Measurements from ENCODE around the gene SBNO2.
A peak's percentile ranks its signal among the peaks of the same experiment; 100 is the strongest.

Gene SBNO2

GRCh38 chr19:1103708-1104310 lies 70.3 kb downstream of the SBNO2 start, which contains the start of gene GPX4:
Gene GPX4, plus strand, starts transcription at chr19:1103994. Its CDS starts 50 bp downstream, at chr19:1104044.
- peak; percentile 94 for DNase-seq

GRCh38 chr19:1103132-1103707 lies 70.8 kb downstream of the SBNO2 start:
- no peak for DNase-seq

- no peak for DNase-seq
Observed at GRCh38 chr19:1102407-1103131, 71.5 kb downstream of the SBNO2 start.

GRCh38 chr19:1101337-1101698 lies 72.8 kb downstream of the SBNO2 start:
- DNase-seq: no peak

- DNase-seq: no peak
Observed at GRCh38 chr19:1098177-1099051, 75.7 kb downstream of the SBNO2 start.

- no peak for DNase-seq
Observed at GRCh38 chr19:1097810-1098176, 76.3 kb downstream of the SBNO2 start.

- DNase-seq: peak; percentile 87
Observed at GRCh38 chr19:1094978-1095701, 78.9 kb downstream of the SBNO2 start, which contains the start of gene POLR2E. Gene POLR2E, minus strand, starts transcription at chr19:1095375. Its CDS starts 60 bp downstream, at chr19:1095315.

GRCh38 chr19:1094655-1094977 lies 79.5 kb downstream of the SBNO2 start:
- DNase-seq: no peak

- DNase-seq: no peak
Observed at GRCh38 chr19:1093811-1094553, 80.1 kb downstream of the SBNO2 start.

- DNase-seq: no peak
Observed at GRCh38 chr19:1093330-1093729, 80.7 kb downstream of the SBNO2 start.

- no peak for DNase-seq
Observed at GRCh38 chr19:1091544-1092175, 82.4 kb downstream of the SBNO2 start.

- no peak for DNase-seq
Observed at GRCh38 chr19:1090731-1091543, 83.1 kb downstream of the SBNO2 start.

GRCh38 chr19:1089891-1090290 lies 84.2 kb downstream of the SBNO2 start:
- DNase-seq: no peak

GRCh38 chr19:1089126-1089771 lies 84.8 kb downstream of the SBNO2 start:
- no peak for DNase-seq

GRCh38 chr19:1088416-1089010 lies 85.6 kb downstream of the SBNO2 start:
- DNase-seq: no peak

- no peak for DNase-seq
Observed at GRCh38 chr19:1087813-1088415, 86.2 kb downstream of the SBNO2 start.

- no peak for DNase-seq
Observed at GRCh38 chr19:1086613-1087012, 87.5 kb downstream of the SBNO2 start.

- DNase-seq: no peak
Observed at GRCh38 chr19:1085676-1086442, 88.2 kb downstream of the SBNO2 start.
